GM04504 (cell line): Measurements from ENCODE around the gene SPTLC1.
A peak's percentile ranks its signal among the peaks of the same experiment; 100 is the strongest.
"Not testable (repeated sequence)": the region's sequence is repeated elsewhere in the genome, so short reads cannot be mapped to it uniquely, and the experiment has no call there.

Experiments used
- DNase-seq: peaks from one replicate; pipeline ENCODE4 v3.0.0-alpha.2; 2012; ENCODE audit warnings: low read depth

SPTLC1 gene

DNA sequence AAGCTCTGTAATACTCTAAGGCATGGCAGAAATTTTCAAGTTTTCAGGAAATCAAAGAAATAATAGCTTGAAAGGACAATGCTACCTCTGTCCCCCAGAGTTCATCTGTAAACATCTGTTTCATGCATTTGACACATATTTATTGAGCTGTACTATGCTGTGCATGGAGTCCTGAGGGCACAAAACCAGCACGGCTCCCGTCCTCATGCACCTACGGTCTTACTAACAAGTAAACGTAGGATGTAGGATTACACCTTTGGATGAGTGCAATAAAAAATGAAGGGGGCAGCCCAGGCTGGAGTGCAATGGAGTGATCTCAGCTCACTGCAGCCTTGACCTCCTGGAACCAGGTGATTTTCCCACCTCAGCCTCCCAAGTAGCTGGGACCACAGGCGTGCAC is 81.9 kb downstream of the SPTLC1 start:
- DNase-seq = no peak

DNA sequence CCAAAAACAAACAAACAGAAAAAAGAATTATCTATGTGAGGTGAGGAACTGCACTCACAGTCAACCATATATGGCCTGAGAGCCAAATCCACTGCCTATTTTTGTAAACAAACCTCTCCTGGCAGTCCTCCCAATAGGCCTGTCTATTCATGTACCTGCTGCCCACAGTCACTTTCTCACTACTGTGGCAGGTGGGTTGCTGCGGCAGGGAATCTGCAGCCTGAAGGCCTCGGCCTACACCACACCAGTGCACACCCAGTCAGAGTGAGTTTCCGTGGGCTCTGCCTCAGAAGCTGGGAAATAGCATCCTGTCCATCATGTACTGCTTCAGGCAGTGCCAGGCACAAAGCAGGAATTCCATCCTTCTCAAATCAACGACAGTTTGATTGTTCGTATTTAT is 82.3 kb downstream of the SPTLC1 start:
- no peak for DNase-seq

DNA sequence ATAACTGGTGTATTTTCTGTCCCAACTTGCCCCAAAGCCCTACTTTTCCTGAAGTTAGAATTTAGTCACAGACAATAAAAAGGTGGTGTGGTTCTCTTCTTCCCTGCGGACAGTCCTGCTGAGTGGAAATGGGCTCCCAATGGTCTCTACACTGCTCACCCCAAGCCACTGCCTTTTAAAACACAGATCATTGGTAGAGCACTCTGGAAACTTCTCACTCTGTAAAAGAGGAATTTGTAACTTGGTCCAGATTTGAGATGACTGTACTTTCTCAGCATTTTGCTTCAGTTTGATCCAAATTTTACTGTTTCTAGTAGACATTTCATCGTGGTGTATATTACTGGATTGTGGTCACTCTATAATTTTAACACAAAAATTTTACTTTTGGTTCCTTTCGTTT is 84.8 kb downstream of the SPTLC1 start:
- DNase-seq = no peak

DNA sequence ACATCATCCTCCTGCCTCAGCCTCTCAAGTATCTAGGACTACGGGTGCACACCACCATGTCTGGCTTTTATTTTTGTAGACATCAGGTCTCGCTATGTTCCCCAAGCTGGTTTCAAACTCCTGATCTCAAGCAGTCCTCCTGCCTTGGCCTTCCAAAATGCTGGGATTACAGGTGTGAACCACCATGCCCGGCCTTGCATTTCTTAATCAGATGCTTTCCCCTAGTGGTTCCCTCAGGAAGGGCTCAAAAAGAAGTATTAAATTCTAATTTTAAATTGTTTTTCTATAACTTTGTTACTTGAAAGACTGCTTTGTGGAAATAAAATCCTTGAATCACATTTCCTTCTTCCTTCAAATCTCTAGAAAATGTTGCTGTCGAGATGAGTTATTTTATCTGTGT is 85.7 kb downstream of the SPTLC1 start:
- DNase-seq = no peak

DNA sequence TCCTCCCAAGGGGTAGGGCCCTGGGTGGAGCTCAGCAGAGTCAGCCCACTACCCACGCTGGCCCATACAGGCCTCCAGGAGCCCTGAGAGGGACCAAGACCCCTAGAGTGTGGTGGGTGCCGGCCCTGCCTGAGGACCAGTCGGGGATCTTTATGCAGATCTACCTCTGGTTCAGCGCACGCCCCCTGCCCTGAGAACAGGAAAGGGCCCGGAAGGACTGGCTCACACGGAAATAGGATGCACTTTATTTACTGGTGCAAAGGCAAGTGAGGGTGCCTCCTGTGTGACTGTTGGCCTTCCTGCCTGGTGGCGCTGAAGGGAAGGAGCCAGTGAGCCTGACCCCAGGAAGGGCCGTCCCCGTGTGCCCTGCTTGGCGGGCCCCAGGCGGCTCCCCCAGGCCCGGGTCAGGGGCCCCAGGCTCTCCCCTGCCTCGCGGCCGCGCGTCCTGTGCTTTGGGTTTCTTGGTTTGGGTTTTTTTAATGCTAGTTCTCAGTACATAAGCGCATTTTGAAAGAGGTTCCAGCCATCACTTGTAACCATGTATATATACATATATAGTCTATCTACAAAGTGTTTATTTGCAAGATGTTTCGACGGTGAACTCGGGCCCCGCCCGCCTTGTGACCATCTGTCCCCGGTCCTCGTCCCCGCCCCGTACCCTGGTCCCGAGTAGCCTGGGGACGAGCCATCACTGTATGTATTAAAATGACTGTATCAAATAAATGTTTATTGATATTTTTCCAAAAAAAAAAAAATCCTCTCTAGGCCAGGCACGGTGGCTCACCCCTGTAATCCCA is 88.8 kb downstream of the SPTLC1 start:
- no peak for DNase-seq

DNA sequence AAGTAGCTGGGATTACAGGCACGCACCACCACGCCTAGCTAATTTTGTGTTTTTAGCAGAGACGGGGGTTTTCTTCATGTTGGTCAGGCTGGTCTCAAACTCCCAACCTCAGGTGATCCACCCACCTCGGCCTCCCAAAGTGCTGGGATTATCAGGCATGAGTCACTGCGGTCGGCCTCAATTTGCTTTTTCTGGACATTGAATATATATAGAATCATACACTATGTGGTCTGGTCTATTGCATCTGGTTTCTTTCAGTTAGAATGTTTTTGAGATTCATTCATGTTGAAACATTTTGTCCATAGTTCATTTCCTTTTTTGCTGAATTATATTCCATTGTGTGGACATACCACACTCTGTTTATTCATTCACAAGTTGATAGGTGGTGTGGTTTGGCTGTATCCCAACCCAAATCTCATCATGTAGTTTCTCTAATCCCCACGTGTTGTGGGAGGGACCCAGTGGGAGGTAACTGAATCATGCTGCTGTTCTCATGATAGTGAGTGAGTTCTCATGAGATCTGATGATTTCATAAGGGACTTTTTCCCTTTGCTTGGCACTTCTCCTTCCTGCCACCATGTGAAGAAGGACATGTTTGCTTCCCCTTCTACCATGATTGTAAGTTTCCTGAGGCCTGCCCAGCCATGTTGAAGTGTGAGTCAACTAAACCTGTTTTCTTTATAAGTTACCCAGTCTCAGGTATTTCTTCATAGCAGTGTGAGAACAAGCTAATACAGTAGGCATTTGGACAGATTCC is 93.2 kb downstream of the SPTLC1 start:
- DNase-seq = peak; percentile 40

DNA sequence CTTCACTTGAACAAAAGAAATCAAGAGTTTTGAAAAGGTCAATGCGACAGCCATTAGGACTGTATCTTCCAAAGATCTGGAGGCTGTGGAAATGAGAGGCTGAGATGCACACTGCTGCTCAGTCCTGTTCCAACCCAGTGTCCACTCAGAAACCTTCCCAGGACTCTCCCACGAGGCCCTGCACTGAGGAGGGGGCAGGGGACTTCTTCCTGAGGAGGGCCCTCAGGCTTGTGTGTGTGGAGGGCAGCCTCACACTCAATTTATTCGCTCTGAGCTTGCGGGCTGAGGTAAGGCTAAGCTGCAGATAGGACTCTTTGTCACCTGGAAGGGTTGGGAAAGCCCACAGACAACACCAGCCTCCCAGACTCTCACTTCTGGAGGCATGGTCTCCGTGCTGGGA is 95.6 kb downstream of the SPTLC1 start:
- DNase-seq = no peak

DNA sequence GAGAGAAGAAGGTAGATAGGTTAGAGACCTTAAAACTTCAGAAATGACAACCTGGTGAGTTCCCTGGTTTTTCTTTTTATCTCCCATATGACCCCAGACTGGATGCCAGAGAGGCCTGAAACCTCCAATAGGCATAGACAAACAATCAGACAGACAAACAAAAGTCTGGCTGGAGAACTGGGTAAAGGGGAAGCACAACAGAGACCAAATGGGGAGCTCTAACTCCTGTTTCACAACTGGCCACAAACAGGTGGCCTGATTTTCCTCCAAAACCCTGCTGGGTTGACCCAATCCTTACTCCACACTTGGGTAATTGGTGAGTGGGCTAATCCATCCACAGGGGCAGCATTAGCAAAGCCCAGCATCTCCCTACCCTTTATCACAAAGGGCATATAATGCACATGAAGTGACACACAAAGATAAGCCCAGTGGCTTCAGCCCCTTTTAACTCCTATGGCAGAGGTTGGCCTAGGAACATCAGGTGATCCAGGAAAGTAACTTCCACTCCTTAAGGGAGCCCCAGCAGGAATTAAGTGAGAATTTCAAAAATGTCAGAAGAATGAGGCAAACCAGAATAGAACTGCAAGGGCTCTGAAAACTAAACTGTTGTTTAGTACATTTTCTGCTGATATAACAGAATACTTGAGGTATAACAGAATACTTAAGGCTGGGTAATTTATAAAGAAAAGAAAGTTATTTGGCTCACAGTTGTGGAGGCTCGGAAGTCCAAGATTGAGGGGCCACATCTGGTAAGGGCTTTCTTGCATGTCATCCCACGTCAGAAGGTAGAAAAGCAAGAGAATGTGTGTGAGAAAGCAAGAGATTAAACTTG is 104.3 kb downstream of the SPTLC1 start:
- no peak for DNase-seq

DNA sequence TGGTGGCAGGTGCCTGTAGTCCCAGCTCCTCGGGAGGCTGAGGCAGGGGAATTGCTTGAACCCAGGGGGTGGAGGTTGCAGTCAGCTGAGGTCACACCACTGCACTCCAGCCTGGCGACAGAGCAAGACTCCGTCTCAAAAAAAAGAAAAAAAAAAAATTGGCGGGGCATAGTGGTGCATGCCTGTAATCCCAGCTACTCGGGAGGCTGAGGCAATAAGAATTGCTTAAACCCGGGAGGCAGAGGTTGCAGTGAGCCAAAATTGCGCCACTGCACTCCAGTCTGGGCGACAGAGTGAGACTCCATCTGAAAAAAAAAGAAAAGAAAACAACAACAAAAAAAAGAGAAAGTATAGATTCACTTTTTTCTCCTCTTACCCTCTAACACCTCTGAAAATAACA is 105.0 kb downstream of the SPTLC1 start:
- DNase-seq = not testable (repeated sequence)

DNA sequence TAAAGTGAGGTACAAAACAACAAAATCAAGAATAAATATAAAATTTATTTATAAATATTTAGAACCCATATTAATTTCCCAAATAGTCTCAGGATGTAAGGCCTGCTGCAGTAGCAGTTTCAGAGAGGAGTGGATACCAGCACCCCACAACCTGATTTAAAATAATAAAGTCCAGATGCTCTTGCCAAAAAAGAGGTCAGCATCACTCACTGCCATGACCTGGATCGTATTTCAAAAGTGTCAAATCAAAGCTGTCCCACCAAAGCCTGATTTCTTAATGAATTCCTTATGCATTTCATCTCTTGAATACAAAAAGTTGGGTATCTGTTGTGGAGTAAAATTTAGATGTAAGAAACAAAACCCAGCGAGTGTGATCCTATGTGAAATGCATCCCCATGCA is 107.2 kb downstream of the SPTLC1 start:
- no peak for DNase-seq

DNA sequence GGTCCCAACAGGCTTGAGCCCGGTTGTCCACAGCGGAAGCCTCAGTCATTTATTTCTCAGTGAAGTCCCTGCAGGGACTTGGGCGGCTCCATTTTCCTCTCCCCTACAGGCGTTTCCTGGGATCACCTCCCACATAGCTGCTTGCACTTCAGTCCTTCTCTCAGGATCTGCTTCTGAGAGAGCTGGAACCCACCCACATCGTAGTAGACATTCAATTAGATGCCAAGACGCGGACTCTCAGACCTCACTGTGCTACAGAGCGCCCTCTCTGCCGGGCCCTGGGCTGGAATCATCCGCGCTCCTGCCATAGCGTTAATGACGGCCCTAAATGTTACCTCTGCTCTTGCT is 111.2 kb downstream of the SPTLC1 start:
- no peak for DNase-seq

DNA sequence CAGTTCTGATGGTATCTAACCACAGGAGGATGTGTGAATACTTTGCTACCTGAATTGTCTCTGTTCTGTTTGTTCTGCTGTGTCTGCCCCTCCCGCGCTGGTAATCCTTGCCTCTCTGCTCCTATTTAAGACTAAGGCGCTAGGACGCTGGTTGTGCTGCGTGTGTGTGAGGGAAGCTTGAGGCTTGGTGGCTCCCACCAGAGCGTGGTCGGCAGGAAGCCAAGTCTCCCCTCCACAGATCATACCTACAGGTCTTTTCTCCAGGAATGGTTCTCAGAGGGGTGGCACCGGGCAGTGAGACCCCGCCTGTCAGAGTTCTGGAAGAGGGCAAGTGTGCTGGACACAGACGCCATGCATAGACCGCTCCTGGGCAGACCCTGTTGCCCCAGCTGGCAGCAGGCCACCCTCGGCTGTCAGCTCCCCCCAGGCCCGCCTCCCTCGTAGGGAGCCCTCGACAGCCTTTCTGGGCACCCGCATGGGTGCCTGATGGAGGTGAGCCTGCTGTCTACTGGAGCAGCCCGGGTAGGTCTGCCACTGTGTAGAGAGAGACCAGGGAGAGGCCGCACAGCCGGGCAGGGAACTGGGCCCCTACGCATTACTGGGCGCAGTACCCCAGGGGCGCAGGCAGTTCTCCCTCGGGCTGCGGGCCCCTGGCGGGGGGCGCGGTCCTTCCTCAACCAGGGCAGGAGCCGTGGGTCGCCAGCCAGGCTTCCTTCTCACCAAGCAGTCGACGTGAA is 111.7 kb downstream of the SPTLC1 start:
- no peak for DNase-seq

DNA sequence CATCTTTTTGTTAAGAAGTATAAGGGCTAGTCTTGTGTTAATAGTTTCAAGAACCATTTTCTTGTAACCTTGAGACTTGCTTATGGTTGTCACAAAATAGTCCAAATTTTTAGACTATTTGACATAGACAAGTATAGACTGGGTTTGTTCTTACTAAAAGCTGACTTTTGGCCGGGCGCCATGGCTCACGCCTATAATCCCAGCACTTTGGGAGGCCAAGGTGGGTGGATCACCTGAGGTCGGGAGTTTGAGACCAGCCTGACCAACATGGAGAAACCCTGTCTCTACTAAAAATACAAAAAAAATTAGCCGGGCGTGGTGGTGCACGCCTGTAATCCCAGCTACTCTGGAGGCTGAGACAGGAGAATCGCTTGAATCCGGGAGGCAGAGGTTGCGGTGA is 113.3 kb downstream of the SPTLC1 start:
- DNase-seq = not testable (repeated sequence)

DNA sequence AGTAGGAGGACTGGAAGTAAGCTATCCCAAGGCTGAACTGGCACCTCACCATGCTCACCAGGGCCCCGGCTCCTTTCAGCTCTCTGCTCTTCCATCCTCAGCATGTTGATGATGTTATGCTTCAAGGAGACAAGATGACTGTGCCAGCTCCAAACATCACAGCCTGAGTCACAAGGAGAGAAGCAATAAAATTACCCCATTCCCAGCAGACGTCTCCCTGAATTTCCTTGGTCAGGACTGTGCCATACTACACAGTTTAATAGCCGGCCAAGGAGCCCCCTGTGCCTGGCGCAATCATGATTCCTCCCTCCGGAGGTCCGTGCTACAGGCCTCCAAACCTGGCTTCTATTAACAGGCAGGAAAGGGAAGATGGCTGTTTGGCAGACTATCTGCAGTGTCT is 114.0 kb downstream of the SPTLC1 start:
- DNase-seq = peak; percentile 58

DNA sequence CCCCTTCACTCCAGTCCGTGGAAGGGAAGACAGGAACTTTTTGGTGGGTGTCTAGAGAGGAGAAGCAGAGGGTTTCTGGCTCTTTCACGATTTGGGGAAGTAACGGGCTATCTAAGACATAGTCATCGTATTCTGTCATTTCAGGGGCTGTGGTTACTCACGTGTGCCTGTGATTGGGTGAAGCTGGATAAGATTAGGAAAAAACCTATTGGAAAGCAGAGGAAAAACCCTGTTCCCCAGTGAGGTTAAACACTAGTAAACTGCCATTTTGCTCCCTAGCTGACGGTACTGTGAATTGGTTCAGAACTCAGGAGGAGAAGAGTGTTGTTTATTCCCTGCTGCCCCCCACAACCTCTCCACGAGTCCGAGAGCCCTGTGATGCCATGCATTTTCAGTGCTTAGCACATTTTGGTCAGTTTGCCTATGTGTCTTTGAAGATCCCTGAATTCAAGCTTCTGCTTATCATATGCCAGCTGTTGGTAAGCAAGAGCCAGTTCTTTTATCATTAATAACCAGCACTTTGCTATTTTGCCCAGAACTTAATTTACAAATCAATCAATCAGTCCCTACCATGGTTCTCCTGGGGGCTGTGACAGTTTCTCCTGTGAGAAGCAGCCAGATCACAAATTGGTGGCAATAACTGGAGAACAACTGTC is 120.1 kb downstream of the SPTLC1 start:
- no peak for DNase-seq

DNA sequence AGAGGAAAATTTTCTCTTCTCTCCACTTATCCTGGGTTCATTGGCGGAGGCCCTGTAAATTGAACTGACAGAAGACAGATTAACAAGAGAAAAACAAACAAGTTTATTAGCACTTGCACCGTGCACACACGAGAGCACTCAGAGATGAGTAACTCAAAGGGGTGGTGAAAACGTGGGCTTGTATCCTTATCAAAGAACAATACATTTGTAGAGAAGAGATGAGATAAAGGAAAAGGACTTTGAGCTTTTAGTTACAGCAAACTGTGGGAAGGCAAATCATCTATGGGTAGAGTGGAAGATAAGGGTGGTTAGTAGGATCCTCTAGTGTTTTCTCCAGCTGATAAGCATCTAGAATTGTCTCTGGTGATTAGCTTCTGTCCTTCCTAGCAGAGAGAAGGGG is 120.8 kb downstream of the SPTLC1 start:
- DNase-seq = no peak

DNA sequence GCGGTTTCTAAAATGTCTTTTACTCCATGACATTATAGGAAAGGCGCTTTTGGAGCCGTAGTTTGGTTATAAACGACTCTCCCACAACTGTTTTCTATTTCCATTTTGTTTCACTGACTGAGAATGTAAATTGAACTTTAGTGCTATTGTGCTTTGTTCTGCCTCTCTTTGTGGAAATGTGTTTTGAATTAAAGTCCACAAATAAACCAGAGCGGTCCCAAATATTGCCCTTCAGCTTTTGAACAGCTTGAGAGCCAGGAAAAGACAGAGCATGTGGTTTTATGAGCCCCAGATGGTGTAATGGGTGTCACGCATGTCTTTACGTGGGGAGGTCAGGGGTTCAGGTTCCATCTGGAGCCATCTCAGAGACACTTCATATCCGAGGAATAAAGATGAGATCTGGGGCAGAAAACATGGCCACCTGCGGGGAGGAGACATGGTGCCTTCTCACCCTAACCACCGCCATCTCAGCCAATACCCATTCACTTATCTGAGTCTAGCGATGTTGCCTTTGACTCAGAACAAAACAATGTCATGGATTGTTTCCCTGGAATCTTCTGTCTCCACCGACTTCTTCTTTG is 122.7 kb downstream of the SPTLC1 start:
- peak; percentile 95 for DNase-seq

DNA sequence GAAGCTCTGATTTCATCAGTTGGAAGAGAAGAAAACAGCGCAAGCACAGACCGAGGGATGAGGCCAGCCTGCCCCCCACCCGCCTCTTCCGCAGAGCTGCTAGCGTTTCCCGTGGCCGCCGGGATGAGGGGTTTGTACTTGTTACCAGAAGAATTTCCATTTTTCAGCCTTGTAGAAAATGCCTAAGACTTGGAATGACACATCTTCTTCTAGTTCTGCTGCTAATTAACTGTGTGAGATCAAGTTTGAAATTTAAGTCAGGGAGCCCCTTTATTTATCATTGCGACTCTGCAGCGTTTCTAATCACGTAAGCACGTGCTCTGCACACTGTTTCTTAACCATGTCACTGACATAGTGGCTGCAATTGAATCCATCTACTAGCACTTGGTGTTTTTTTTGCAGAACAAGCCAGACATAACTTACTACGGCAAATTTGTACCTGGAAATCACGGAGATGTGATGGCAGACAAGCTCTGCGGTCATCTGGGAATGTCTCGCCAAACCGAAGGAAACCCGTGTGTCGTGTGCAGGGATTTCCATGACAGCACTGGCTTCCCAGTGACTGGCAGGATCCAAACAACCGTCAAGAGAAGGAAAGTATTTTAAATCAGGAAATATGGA is 123.4 kb downstream of the SPTLC1 start:
- no peak for DNase-seq

DNA sequence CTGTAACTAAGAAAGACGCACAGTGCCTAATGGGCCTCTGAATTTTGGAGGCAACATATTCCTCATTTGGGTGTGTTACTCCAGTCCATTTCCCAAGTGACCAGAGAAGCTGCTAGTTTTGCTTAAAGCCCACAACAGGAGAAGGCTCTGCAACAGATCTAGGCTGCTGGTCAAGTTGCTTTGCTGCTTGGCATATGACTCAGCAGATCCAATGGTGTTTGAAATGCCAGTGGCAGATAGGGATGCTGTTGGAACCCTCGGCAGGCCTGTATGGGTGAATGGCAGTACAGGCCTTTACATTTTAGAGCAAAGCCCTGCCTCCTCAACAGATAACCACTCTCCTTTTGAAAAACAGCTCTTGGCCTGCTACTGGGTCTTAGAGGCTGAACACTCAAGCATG is 129.0 kb downstream of the SPTLC1 start:
- no peak for DNase-seq

DNA sequence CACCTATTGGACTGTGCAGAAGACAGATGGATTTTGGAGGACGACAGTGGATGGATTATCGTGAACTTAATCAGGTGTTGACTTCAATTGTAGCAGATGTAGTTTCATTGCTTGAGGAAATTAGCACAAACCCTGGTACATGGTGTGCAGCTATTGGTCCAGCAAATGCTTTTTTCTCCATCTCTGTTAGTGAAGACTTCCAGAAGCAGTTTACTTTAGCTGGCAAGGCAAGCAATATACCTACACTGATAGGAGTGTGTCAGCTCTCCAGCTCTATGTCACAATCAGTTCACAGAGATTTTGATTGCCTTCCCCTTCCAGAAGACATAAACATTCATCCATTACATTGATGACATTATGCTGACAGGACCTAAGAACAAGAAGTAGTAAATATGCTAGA is 129.5 kb downstream of the SPTLC1 start:
- DNase-seq = no peak
